Measurements from ENCODE around the gene KIAA0319L. TPM values are rescaled to one million over a fixed set of nuclear protein-coding genes. Genes with fewer than 3 reads are reported as not detected.
A peak's percentile ranks its signal among the peaks of the same experiment; 100 is the strongest.

The KIAA0319L gene
- total RNA-seq, 1 experiment from 2014 or later, result 70.0 TPM

DNA sequence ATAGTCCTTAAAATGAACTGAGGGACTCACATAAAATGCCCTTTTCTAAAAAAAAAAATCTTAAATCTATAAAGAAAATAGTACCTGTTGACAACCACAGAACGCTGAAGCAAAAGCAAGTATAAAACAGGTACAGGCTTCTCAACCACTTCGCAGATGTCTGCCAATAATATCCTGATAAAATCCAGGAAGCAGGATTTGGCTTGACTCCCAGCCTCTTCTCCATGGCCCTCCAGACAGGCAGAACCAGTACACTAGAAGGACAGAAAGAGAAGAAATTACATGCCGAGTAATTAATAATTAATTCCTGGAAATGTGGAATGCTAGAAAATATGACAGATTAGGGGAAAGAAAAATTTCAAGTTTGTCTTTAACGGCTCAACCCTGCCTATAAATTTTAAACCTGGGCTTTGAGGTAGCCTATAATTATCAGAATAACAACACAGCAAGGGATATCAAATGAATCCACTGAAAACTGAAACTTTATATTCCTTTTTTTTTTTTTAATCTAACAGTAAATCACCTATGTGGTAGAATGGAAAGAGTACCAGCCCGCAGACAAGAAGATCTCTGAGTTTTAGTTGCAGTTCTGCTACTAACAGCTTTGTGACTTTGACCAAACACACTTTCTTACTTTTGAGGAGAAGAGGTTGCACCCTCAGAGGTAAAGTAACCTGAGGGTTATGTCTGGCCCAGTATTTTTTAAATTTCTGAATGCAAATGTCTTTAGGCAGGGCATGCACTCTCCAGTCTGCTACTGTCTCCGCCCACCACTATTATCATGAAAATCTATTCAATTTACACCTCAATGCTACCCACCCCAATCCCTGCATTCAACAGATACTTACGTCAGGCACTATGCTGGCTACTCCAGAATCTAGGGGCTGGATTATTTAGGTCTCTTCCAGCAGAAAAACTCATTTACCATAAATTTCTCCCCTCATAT lies 2.7 kb downstream of the KIAA0319L start:
- POLR2A ChIA-PET, result no interaction called here
- H3K4me3 Mint-ChIP-seq, result peak overlapping the region; percentile 98

More for the DNA sequence above, 2.7 kb downstream of the KIAA0319L start:
- Mint-ChIP-seq H3K27ac (peak overlapping the region; percentile 95), H3K9me3 (no peaks in the 10 kb centered on the region), H3K36me3 (peaks cover 29% of the 10 kb centered on the region), H3K4me1 (peaks cover 41% of the 10 kb centered on the region), H3K27me3 (ENCODE audit: low read depth) (no peaks in the 10 kb centered on the region)
- DNase-seq (ENCODE audit: low spot score) (no peak), ATAC-seq (peak; percentile 71)
- CTCF ChIA-PET, result interaction anchor here (1.7 kb wide), 1 partner anchor 104 kb away, joined by 9 read pairs; no protein-coding TSS in a partner anchor
- TF ChIP-seq PRDM15 (CRISPR knock-in tag; IDR thresholded peaks at IDR 0.05) (no peak), SP1 (CRISPR knock-in tag; conservative IDR thresholded peaks at IDR 0.05) (peak; percentile 40; the same call in 1 of the 2 replicates), MXD4 (CRISPR knock-in tag; IDR thresholded peaks at IDR 0.05; ENCODE audit: borderline replicate concordance) (no peak), ZNF281 (CRISPR knock-in tag; IDR thresholded peaks at IDR 0.05) (no peak), JUN (CRISPR knock-in tag; IDR thresholded peaks at IDR 0.05) (no peak), RELA (CRISPR knock-in tag; IDR thresholded peaks at IDR 0.05; ENCODE audit: borderline replicate concordance) (no peak), KAT7 (CRISPR knock-in tag; IDR thresholded peaks at IDR 0.05; ENCODE audit: borderline replicate concordance) (no peak)
- TF ChIP-seq, protein P1, sequence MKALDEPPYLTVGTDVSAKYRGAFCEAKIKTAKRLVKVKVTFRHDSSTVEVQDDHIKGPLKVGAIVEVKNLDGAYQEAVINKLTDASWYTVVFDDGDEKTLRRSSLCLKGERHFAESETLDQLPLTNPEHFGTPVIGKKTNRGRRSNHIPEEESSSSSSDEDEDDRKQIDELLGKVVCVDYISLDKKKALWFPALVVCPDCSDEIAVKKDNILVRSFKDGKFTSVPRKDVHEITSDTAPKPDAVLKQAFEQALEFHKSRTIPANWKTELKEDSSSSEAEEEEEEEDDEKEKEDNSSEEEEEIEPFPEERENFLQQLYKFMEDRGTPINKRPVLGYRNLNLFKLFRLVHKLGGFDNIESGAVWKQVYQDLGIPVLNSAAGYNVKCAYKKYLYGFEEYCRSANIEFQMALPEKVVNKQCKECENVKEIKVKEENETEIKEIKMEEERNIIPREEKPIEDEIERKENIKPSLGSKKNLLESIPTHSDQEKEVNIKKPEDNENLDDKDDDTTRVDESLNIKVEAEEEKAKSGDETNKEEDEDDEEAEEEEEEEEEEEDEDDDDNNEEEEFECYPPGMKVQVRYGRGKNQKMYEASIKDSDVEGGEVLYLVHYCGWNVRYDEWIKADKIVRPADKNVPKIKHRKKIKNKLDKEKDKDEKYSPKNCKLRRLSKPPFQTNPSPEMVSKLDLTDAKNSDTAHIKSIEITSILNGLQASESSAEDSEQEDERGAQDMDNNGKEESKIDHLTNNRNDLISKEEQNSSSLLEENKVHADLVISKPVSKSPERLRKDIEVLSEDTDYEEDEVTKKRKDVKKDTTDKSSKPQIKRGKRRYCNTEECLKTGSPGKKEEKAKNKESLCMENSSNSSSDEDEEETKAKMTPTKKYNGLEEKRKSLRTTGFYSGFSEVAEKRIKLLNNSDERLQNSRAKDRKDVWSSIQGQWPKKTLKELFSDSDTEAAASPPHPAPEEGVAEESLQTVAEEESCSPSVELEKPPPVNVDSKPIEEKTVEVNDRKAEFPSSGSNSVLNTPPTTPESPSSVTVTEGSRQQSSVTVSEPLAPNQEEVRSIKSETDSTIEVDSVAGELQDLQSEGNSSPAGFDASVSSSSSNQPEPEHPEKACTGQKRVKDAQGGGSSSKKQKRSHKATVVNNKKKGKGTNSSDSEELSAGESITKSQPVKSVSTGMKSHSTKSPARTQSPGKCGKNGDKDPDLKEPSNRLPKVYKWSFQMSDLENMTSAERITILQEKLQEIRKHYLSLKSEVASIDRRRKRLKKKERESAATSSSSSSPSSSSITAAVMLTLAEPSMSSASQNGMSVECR (CRISPR knock-in tag; IDR thresholded peaks at IDR 0.05; ENCODE audit: borderline replicate concordance), result no peak
